ENCODE measurements around the gene PPP4C. TPM values are rescaled to one million over a fixed set of nuclear protein-coding genes. Genes with fewer than 3 reads are reported as not detected.
A peak's percentile ranks its signal among the peaks of the same experiment; 100 is the strongest.

PPP4C gene
- total RNA-seq, 2 donors from 2014 or later = 29.3 to 32.2 TPM

DNA sequence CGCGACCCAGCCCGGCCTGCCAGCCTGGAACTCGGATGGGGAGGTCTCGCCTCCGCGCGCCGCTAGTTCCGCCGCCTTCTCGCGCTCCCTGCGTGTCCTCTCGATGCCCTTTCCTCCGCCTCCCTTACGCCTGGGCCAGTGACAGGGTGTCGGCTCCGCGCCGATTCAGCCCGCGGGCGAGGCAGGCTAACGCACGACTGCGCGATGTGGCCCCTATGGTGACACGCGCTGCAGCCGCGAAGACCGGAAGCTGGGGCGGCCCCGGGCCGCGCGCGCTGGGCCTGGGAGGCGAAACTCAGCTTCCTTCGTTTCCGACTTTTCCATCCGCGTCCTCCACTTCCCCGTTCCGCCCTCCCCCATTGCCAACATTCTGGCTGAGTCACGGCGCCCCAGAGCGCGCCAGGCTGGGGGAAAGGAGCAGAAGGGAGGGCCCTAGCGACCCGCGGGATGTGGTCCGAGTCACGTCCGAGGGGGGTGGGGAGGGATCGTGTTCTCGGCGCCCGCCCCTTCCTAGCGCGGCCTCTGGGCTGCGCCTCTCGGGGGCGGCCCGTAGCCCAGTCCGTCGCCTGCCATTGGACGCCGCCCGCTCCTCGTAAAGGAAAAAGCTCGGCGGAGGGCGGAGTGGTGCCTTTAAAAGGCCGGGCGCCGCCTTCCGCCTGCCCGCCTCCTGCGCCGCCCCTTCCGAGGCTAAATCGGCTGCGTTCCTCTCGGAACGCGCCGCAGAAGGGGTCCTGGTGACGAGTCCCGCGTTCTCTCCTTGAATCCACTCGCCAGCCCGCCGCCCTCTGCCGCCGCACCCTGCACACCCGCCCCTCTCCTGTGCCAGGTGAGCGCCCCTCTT lies 10.5 kb upstream of the PPP4C start, which contains the start of gene ALDOA:
ALDOA (plus strand) TSS at position 659 of the 841 bp plus-strand sequence. CDS start 1,138 bp downstream, outside the sequence.
- WGBS, 2 donors = 1% methylated on average over 27 to 91 of the region's 99 CpGs
- intact Hi-C loops (cut with DNase I) = no loop called here
- H3K36me3 ChIP-seq (replicated peaks in 1 of 2; ENCODE audit: insufficient read depth in 1 of 2, low read depth in 2 of 2) = peaks cover 10 to 19% of the 10 kb centered on the region in 2 donors
- peak within 1 kb of the TSS; percentile 86 to 99 (median 94) for H3K27ac ChIP-seq
- TF ChIP-seq, protein P1, sequence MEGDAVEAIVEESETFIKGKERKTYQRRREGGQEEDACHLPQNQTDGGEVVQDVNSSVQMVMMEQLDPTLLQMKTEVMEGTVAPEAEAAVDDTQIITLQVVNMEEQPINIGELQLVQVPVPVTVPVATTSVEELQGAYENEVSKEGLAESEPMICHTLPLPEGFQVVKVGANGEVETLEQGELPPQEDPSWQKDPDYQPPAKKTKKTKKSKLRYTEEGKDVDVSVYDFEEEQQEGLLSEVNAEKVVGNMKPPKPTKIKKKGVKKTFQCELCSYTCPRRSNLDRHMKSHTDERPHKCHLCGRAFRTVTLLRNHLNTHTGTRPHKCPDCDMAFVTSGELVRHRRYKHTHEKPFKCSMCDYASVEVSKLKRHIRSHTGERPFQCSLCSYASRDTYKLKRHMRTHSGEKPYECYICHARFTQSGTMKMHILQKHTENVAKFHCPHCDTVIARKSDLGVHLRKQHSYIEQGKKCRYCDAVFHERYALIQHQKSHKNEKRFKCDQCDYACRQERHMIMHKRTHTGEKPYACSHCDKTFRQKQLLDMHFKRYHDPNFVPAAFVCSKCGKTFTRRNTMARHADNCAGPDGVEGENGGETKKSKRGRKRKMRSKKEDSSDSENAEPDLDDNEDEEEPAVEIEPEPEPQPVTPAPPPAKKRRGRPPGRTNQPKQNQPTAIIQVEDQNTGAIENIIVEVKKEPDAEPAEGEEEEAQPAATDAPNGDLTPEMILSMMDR (IDR thresholded peaks at IDR 0.05) = peak in 2 of 7 experiments; percentile 12 to 18
- peak; percentile 93 to 98 (median 97) for TF ChIP-seq POLR2A (IDR thresholded peaks at IDR 0.05)
- H3K4me3 ChIP-seq = peak within 1 kb of the TSS; percentile 52 to 83
- peak; percentile 96 to 98 (median 98) for DNase-seq
- peaks cover 45% of the 10 kb centered on the region for H3K4me1 ChIP-seq
- no peaks in the 10 kb centered on the region for H3K27me3 ChIP-seq
- H3K9me3 ChIP-seq = no peaks in the 10 kb centered on the region
- peak; percentile 89 for ATAC-seq

DNA sequence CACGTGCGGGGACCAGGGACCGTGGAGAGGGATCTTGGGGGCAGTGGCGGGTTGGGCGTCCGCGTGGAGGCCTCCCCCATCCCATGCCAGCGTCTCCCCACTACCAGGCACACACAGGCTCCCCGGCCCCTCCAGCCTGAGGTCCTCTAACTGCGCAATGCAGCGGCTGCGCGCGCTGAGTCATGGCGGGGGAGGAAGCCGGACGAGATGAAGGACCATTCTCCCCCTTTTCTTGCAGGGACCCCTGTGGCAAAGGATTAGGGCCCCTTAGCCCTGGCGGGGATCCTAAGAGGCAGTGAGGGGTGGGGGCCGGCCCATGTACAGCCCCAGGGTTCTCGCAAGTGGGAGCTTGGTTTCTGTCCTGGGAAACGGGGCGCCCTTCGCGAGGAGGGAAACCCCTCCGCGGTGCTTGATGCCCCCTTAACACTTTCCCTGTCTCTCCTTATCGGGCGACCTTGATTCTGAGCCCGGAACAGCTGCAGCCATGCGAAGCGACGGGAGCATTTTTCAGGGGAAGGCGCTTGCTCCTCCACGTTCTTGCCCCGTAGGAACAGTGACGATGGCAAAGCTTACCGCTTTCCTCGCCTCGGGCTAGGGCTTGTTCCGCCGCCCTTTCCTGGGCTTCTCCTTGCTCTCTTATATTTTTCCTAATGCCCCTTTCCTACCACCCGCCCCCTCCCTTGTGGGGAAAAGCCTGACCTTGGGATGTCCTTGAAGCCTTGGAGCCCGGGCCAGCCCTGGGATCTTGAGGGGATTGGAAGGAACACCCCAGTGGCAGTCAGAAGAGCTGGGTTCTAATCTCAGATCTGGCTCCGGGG lies 9.6 kb upstream of the PPP4C start:
- peak; percentile 15 for ATAC-seq
- no peaks in the 10 kb centered on the region for H3K27me3 ChIP-seq
- H3K4me3 ChIP-seq = peak overlapping the region; percentile 52 to 83
- peaks cover 10 to 22% of the 10 kb centered on the region in 2 donors for H3K36me3 ChIP-seq (replicated peaks in 1 of 2; ENCODE audit: insufficient read depth in 1 of 2, low read depth in 2 of 2)
- H3K4me1 ChIP-seq = peaks cover 45% of the 10 kb centered on the region
- intact Hi-C loops (cut with DNase I) = no loop called here
- no peaks in the 10 kb centered on the region for H3K9me3 ChIP-seq
- DNase-seq = peak in 3 of 4 donors; percentile 59 to 64 (median 59)
- H3K27ac ChIP-seq = peak overlapping the region; percentile 86 to 99 (median 94)
- peak in 1 of 3 donors; percentile 16 for TF ChIP-seq POLR2A (IDR thresholded peaks at IDR 0.05)
- TF ChIP-seq, protein P1 (IDR thresholded peaks at IDR 0.05) = no peak
- 0% methylated on average over 25 to 43 of the region's 44 CpGs for WGBS, 2 donors

DNA sequence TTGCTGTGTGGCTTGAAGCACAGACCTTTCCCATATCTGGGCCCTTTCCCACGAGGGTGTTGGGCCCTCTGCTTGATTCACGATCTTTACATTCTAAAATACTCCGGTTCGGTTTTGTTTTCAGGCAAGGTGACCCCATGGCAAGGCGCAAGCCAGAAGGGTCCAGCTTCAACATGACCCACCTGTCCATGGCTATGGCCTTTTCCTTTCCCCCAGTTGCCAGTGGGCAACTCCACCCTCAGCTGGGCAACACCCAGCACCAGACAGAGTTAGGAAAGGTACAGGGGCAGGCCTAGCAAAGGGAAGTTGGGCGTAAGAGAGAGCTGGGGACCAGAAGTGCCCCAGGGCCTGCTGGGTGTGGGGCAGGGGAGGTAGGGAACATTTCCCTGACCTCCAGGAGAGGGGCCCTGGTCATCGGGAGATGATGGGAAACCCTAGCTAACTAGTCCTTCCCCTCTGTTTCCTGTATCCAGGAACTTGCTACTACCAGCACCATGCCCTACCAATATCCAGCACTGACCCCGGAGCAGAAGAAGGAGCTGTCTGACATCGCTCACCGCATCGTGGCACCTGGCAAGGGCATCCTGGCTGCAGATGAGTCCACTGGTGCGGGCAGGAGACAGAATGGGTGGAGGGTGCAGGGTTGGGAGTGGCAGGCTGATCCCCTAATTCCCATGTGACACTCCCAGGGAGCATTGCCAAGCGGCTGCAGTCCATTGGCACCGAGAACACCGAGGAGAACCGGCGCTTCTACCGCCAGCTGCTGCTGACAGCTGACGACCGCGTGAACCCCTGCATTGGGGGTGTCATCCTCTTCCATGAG lies 8.8 kb upstream of the PPP4C start:
- DNase-seq = peak in 1 of 4 donors; percentile 44
- Histone ChIP-seq H3K9me3 (no peaks in the 10 kb centered on the region), H3K27me3 (no peaks in the 10 kb centered on the region), H3K4me3 (peak overlapping the region; percentile 52 to 83), H3K4me1 (peaks cover 45% of the 10 kb centered on the region), H3K27ac (peak overlapping the region in 3 of 4 donors; percentile 86 to 99 (median 99)), H3K36me3 (replicated peaks in 1 of 2; ENCODE audit: insufficient read depth in 1 of 2, low read depth in 2 of 2) (peaks cover 10 to 24% of the 10 kb centered on the region in 2 donors)
- no peak for ATAC-seq
- 34 to 36% methylated on average over 11 to 21 of the region's 21 CpGs for WGBS, 2 donors
- TF ChIP-seq POLR2A (IDR thresholded peaks at IDR 0.05) = no peak
- intact Hi-C loops (cut with DNase I) = no loop called here

DNA sequence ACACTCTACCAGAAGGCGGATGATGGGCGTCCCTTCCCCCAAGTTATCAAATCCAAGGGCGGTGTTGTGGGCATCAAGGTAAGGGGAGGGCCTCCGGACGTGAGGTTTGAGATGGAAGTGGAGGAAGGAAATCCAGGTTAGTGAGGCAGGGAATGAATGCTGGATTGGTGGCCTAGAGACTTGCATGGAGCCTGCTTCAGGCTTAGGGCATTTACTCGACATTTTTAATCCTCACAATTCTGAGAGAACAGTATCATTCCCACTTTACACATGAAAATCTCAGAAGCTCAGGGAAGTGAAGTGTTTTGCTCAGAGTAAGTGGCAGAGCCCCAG lies 8.2 kb upstream of the PPP4C start:
- H3K27ac ChIP-seq = peak overlapping the region in 3 of 4 donors; percentile 86 to 99 (median 99)
- H3K4me1 ChIP-seq = peaks cover 45% of the 10 kb centered on the region
- no peak overlapping the region for H3K4me3 ChIP-seq
- ATAC-seq = no peak
- intact Hi-C loops (cut with DNase I) = no loop called here
- H3K27me3 ChIP-seq = no peaks in the 10 kb centered on the region
- H3K9me3 ChIP-seq = no peaks in the 10 kb centered on the region
- WGBS, 2 donors = 75 to 79% methylated on average over 6 of the region's 6 CpGs
- TF ChIP-seq POLR2A (IDR thresholded peaks at IDR 0.05) = no peak
- TF ChIP-seq, protein P1 (IDR thresholded peaks at IDR 0.05) = no peak
- H3K36me3 ChIP-seq (replicated peaks in 1 of 2; ENCODE audit: insufficient read depth in 1 of 2, low read depth in 2 of 2) = peaks cover 10 to 24% of the 10 kb centered on the region in 2 donors
- DNase-seq = no peak

All from body of pancreas (tissue), 4 donors.